Body of pancreas (tissue), 4 donors: Measurements from ENCODE around the gene CCDC57. TPM values are rescaled to one million over a fixed set of nuclear protein-coding genes. Genes with fewer than 3 reads are reported as not detected.
"Not testable (repeated sequence)": the region's sequence is repeated elsewhere in the genome, so short reads cannot be mapped to it uniquely, and the experiment has no call there.

Experiments
- ATAC-seq: fragments of 150-250 bp; one replicate; pipeline ENCODE4 v1.9.1; 2016
- DNase-seq, 4 donors: peaks; one replicate each; pipeline ENCODE4 v3.0.0-alpha.2; 2019
- H3K27ac ChIP-seq, 4 donors: fragments of 200-600 bp; sonication (generic); 1 replicate in 3 of 4; 2 replicates in 1 of 4; pipeline versions ENCODE4 v1.5.1 to v1.6.1; 2016 to 2019; ENCODE audit warnings: mild to moderate bottlenecking in 1 of 4, mixed read lengths in 1 of 4, moderate library complexity in 1 of 4
- H3K27me3 ChIP-seq, 2 donors: fragments of 200-600 bp; sonication (generic); one replicate each; pipeline ENCODE4 v1.6.0; 2016; ENCODE audit warnings: mild to moderate bottlenecking in 1 of 2
- H3K36me3 ChIP-seq, 2 donors: fragments of 200-600 bp; sonication (generic); replicated peaks in 1 of 2; 2 replicates each; pipeline ENCODE4 v1.5.1; 2016; ENCODE audit warnings: low read depth in 2 of 2; ENCODE audit not compliant: insufficient read depth in 1 of 2
- H3K4me1 ChIP-seq: fragments of 200-600 bp; sonication (generic); one replicate; pipeline ENCODE4 v1.6.0; 2016
- H3K4me3 ChIP-seq, 2 donors: fragments of 200-600 bp; sonication (generic); 1 replicate in 1 of 2; 2 replicates in 1 of 2; pipeline ENCODE4 v1.5.1; 2016 to 2019
- H3K9me3 ChIP-seq, 3 donors: fragments of 200-600 bp; sonication (generic); 1 replicate in 2 of 3; 2 replicates in 1 of 3; pipeline ENCODE4 v1.5.1; 2016
- POLR2A ChIP-seq, 3 donors: fragments of 450-650 bp; IDR thresholded peaks; one replicate each; pipeline ENCODE4 v1.6.1; 2016; ENCODE audit warnings: antibody characterized with exemption in 3 of 3, mild to moderate bottlenecking in 2 of 3
- WGBS, 2 donors: methylation state at CpG; one replicate each; pipeline ENCODE4 v1.1.5; 2017; 5-methylcytosine and 5-hydroxymethylcytosine counted together
- intact Hi-C: fragments of 100-400 bp; cut with DNase I; formaldehyde crosslinking; loops from one replicate; pipeline ENCODE4 v1.15.1; 2023
- total RNA-seq, 2 donors: library from RNA; depleted of rRNA; stranded (reverse); fragments of >200 nt; gene quantifications; one replicate each; pipeline ENCODE4 v1.1.0, GENCODE V29; 2016
- TF ChIP-seq, protein P1 (sequence below), 7 experiments: fragments of 450-650 bp in 4 of 7; fragments of 200-600 bp in 3 of 7; sonication (generic) in 3 of 7; IDR thresholded peaks; one replicate each; pipeline ENCODE4 v1.5.1; 2016 to 2019; ENCODE audit warnings: antibody characterized with exemption in 7 of 7

The CCDC57 gene, protein sequence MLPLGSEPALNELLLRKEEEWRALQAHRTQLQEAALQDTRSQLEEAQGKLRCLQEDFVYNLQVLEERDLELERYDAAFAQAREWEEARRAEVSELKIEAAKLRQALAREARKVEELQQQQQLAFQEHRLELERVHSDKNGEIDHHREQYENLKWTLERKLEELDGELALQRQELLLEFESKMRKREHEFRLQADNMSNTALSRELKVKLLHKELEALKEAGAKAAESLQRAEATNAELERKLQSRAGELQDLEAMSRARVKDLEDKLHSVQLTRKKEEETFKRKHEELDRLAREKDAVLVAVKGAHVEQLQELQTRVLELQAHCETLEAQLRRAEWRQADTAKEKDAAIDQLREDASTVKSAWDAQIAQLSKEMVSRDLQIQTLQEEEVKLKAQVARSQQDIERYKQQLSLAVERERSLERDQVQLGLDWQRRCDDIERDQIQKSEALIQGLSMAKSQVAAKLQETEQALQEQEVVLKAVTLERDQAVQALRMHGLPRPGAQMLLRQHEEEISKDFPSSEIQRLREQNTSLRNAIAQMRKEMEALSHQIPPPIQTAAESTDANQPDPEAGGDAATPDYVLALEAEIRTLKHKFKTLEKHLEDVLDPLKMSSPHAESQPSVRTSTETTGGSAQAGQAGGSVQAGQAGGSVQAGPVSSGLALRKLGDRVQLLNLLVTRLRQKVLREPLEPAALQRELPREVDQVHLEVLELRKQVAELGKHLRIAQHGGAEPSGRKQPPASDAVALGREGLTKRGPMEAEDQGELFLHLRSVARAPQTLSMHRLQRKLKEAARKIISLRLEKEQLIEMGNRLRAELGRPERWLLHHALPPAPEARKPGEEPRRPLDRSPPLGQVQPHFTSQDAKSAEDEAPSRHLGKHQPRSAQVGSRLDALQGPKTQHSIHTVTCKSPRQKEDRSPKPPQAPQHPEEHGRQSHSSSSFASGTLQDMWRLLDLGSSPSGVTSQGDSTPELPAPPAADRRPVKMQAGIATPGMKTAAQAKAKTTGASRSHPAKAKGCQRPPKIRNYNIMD
- 10 to 100 TPM; 24.1 to 60.3 TPM for total RNA-seq

DNA sequence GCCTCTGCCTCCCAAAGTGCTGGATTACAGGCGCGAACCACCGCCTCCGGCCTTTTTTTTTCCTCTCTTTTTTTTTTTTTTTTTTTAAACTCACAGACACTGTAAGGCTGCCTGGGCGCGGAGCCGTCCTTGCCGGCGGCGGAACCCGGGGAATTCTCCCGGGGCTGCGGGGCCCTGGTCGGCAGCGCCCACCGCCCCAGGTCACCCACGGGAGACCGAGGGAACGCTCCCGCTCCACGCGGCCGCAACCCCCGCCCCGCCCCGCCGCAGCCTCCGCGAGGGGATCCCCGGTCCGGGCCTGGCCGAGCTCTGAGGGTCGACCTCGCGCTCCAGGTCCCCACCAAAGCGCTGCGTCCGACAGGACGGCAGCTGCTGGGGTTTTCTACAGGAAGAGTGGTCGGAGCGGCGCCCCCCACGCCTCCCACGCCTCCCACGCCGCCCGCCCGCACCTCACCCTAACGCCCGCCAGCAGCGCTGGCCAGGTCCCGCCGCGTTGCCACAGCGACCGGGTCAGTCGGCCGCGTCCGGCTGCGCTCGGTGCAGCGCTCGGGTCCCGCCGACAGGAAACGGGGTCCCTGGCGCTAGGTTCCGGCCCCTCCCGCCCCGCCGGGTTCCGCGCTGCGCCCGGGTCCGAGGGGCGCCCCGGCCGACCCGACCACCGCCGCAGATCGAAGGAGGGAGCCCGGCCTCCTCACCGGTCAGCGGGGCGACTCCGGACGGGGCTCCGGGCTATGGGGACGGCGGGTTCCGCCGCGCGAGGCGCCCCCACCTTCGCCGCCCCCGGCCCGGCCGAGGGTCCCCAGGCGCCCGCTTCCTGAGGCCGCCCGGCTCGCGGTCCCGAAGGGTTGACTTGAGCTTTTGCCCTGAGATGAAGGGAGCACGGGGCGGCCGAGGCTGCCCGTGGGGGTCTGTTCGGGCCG, at the start of gene CCDC57:
Gene CCDC57, minus strand, starts transcription at position 512 of the 920 bp plus-strand sequence. CDS start 10,898 bp downstream, outside the sequence.
- Histone ChIP-seq H3K27ac (peak within 1 kb of the TSS; percentile 28 to 82 (median 75)), H3K27me3 (no peaks in the 10 kb centered on the region), H3K4me1 (peaks cover 32% of the 10 kb centered on the region), H3K4me3 (peak within 1 kb of the TSS; percentile 56 to 99), H3K9me3 (no peaks in the 10 kb centered on the region), H3K36me3 (no peaks in the 10 kb centered on the region)
- peak; percentile 79 to 89 (median 86) for DNase-seq
- intact Hi-C loops = no loop called here
- TF ChIP-seq, protein P1, sequence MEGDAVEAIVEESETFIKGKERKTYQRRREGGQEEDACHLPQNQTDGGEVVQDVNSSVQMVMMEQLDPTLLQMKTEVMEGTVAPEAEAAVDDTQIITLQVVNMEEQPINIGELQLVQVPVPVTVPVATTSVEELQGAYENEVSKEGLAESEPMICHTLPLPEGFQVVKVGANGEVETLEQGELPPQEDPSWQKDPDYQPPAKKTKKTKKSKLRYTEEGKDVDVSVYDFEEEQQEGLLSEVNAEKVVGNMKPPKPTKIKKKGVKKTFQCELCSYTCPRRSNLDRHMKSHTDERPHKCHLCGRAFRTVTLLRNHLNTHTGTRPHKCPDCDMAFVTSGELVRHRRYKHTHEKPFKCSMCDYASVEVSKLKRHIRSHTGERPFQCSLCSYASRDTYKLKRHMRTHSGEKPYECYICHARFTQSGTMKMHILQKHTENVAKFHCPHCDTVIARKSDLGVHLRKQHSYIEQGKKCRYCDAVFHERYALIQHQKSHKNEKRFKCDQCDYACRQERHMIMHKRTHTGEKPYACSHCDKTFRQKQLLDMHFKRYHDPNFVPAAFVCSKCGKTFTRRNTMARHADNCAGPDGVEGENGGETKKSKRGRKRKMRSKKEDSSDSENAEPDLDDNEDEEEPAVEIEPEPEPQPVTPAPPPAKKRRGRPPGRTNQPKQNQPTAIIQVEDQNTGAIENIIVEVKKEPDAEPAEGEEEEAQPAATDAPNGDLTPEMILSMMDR (IDR thresholded peaks at IDR 0.05) = peak in 2 of 7 experiments; percentile 5 to 44
- peak in 2 of 3 donors; percentile 49 to 67 for TF ChIP-seq POLR2A (IDR thresholded peaks at IDR 0.05)
- peak; percentile 87 for ATAC-seq
- WGBS, 2 donors = 0% methylated on average over 13 to 100 of the region's 116 CpGs

DNA sequence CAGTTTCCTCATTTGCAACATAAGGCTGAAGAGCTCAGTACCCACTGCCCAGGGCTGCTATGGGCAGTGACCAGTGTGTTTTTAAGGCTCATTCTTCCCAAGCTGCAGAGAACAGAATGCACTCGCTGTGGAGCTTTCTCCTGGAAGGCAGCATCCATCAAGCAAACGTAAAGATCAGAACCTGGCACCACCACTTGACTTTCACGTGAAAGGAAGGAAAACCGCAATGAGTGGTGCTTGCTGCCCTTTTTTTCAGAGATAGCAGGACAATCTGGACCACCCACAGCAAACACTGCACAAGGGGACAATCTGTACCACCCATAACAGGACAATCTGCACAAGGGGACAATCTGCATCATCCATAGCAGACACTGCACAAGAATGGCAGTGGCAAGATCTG, 49.7 kb upstream of the CCDC57 start:
- TF ChIP-seq, protein P1 (IDR thresholded peaks at IDR 0.05) = no peak
- no peak for TF ChIP-seq POLR2A (IDR thresholded peaks at IDR 0.05)
- intact Hi-C loops = no loop called here
- no peak overlapping the region for H3K4me3 ChIP-seq
- H3K36me3 ChIP-seq = peaks cover 18 to 31% of the 10 kb centered on the region in 2 donors
- no peaks in the 10 kb centered on the region for H3K9me3 ChIP-seq
- no peaks in the 10 kb centered on the region for H3K27me3 ChIP-seq
- H3K27ac ChIP-seq = no peak overlapping the region
- 70 to 74% methylated on average over 4 of the region's 4 CpGs for WGBS, 2 donors
- ATAC-seq (no peak), DNase-seq (no peak)
- peaks cover 23% of the 10 kb centered on the region for H3K4me1 ChIP-seq

DNA sequence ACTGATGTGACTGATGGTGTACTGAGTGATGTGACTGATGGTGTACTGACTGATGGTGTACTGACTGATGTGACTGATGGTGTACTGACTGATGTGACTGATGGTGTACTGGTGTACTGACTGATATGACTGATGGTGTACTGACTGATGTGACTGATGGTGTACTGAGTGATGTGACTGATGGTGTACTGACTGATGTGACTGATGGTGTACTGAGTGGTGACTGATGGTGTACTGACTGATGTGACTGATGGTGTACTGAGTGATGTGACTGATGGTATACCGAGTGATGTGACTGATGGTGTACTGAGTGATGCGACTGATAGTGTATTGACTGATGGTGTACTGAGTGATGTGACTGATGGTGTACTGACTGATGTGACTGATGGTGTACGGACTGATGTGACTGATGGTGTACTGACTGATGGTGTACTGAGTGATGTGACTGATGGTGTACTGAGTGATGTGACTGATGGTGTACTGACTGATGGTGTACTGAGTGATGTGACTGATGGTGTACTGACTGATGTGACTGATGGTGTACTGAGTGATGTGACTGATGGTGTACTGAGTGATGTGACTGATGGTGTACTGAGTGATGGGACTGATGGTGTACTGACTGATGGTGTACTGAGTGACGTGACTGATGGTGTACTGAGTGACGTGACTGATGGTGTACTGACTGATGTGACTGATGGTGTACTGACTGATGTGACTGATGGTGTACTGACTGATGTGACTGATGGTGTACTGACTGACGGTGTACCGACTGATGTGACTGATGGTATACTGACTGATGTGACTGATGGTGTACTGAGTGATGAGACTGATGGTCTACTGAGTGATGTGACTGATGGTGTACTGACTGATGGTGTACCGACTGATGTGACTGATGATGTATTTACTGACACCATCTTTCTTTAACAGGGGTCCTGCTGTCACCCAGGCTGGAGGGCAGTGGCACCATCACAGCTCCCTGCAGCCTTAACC, 47.6 kb upstream of the CCDC57 start:
- H3K36me3 ChIP-seq = peaks cover 18 to 33% of the 10 kb centered on the region in 2 donors
- H3K27ac ChIP-seq, DNase-seq, H3K9me3 ChIP-seq, intact Hi-C loops, H3K4me1 ChIP-seq, H3K4me3 ChIP-seq, ATAC-seq, H3K27me3 ChIP-seq: not testable (repeated sequence)
- WGBS, 2 donors = 86 to 91% methylated on average over 8 of the region's 8 CpGs

DNA sequence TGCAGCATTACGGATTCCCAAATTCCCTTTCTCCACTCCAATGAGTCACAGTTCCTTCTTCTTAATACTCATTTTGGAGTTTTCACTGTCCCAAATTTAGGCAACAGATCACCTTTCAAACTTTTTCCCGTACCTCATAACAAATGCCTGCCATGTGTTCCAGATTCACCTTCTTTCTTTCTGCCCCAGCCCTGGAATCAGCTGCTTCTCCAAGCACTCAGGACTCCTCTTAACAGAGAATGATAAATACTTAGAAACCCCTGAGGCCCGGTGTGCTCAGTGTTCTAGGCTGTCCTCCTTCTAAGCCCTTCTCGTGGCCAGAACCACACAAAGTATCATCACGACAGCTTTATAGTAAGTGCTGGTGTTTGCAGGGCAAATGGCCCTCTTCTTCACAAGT, 45.9 kb upstream of the CCDC57 start:
- Histone ChIP-seq H3K4me3 (no peak overlapping the region), H3K4me1 (peaks cover under 1% of the 10 kb centered on the region), H3K36me3 (peaks cover 9 to 35% of the 10 kb centered on the region in 2 donors), H3K27ac (no peak overlapping the region), H3K9me3 (no peaks in the 10 kb centered on the region), H3K27me3 (no peaks in the 10 kb centered on the region)
- intact Hi-C loops = no loop called here
- no peak for TF ChIP-seq POLR2A (IDR thresholded peaks at IDR 0.05)
- TF ChIP-seq, protein P1 (IDR thresholded peaks at IDR 0.05) = no peak
- 77 to 79% methylated on average over 5 of the region's 5 CpGs for WGBS, 2 donors
- ATAC-seq (no peak), DNase-seq (no peak)
